Body of pancreas (tissue), 4 donors: ENCODE data around the gene GAD1.

Experiments used
- POLR2A ChIP-seq, 3 donors: fragments of 450-650 bp; IDR thresholded peaks; one replicate each; pipeline ENCODE4 v1.6.1; 2016; ENCODE audit warnings: antibody characterized with exemption in 3 of 3, mild to moderate bottlenecking in 2 of 3
- TF ChIP-seq, protein P1 (sequence below), 7 experiments: fragments of 450-650 bp in 4 of 7; fragments of 200-600 bp in 3 of 7; sonication (generic) in 3 of 7; IDR thresholded peaks; one replicate each; pipeline ENCODE4 v1.5.1; 2016 to 2019; ENCODE audit warnings: antibody characterized with exemption in 7 of 7

DNA sequence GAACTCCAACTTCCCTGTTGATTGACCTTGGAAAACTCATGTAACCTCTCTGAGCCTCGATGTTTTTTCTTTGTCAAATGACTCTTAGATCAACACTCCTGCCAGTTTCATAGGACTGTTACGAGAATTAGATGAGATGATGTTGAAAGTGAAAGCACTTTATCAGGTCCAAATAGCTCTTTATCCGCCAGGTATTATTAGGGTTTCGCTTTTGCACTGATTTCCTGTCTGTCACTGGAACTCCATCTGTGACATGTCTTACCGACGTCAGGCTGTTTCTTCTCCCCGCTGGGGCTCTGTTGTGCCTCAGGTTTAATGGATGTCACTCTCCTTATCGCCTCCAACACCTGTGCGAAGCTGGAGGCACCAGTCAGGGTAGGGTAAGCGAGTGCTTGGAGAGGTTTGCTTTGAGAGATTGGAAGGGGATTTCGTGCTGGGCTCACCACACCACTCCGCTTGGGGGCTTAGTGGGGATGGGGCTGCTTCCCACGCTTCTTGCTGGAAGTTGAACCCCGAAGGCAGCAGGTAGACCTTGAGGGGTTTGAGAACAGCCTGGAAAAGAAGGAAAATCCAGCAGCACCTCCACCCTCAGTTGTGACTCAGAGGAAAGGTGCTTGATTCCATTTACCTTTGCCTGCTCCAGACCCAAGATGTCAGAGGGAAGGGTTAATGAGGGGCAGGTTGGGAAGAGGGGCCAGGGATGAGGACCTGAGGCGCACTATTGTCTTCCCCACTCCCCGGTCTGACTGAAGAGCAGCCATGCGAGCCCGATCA is 4.3 kb downstream of the GAD1 start:
- TF ChIP-seq, protein P1, sequence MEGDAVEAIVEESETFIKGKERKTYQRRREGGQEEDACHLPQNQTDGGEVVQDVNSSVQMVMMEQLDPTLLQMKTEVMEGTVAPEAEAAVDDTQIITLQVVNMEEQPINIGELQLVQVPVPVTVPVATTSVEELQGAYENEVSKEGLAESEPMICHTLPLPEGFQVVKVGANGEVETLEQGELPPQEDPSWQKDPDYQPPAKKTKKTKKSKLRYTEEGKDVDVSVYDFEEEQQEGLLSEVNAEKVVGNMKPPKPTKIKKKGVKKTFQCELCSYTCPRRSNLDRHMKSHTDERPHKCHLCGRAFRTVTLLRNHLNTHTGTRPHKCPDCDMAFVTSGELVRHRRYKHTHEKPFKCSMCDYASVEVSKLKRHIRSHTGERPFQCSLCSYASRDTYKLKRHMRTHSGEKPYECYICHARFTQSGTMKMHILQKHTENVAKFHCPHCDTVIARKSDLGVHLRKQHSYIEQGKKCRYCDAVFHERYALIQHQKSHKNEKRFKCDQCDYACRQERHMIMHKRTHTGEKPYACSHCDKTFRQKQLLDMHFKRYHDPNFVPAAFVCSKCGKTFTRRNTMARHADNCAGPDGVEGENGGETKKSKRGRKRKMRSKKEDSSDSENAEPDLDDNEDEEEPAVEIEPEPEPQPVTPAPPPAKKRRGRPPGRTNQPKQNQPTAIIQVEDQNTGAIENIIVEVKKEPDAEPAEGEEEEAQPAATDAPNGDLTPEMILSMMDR (IDR thresholded peaks at IDR 0.05), result no peak
- TF ChIP-seq POLR2A (IDR thresholded peaks at IDR 0.05), result no peak
